ENCODE data around the gene TMEM147.
A peak's percentile ranks its signal among the peaks of the same experiment; 100 is the strongest.

The TMEM147 gene

DNA sequence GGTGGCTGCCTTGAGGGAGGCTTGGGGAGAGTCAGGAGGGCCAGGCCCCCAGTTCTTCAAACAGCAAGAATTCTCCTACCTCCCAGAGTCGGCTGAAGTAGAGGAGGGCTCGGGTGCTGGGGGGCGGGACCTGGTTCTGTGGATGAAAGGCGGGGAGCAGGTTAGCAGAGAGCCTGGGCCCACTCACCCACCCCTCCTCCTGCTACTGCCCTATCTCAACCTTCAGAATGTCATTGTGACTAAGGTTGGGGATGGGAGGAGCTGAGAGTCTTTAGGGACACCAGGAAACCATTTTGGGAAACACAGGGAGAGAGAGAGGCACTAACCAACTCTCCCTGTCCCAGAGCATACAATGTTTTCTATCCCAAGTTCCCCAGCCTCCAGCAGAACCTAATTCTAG lies 42.7 kb upstream of the TMEM147 start:
- DNase-seq (ENCODE audit: low read depth, low spot score): no peak
- H3K4me3 ChIP-seq (ENCODE audit: low read depth, low read length): no peak overlapping the region
- TF ChIP-seq, protein P1, sequence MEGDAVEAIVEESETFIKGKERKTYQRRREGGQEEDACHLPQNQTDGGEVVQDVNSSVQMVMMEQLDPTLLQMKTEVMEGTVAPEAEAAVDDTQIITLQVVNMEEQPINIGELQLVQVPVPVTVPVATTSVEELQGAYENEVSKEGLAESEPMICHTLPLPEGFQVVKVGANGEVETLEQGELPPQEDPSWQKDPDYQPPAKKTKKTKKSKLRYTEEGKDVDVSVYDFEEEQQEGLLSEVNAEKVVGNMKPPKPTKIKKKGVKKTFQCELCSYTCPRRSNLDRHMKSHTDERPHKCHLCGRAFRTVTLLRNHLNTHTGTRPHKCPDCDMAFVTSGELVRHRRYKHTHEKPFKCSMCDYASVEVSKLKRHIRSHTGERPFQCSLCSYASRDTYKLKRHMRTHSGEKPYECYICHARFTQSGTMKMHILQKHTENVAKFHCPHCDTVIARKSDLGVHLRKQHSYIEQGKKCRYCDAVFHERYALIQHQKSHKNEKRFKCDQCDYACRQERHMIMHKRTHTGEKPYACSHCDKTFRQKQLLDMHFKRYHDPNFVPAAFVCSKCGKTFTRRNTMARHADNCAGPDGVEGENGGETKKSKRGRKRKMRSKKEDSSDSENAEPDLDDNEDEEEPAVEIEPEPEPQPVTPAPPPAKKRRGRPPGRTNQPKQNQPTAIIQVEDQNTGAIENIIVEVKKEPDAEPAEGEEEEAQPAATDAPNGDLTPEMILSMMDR (IDR thresholded peaks at IDR 0.05; ENCODE audit: insufficient read depth, low read length, missing control alignments): no peak
- POLR2A ChIA-PET: no interaction called here
- CTCF ChIA-PET: interaction anchor here (0.8 to 2.3 kb wide), 5 partner anchors 7 to 46 kb away, joined by 3 to 11 read pairs (median 3); no protein-coding TSS in a partner anchor

DNA sequence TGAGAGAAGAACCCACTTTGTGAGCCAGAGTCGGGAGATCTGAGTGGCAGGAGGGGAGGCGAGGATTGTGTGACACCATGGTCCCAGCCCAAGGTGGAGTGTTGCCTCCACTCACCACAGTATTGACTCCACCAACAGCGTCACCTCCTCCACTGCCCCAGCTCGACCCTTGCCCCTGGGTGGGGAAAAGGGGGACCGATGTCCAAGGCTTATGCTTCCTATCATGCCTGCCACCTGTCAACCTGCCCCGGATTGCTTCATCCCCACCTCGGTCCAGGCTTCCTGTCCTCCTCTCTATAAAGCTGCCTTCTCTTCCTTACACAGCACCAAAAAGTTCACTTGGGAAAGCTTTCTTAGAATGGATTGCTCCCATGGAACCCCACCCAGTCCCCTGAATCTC lies 39.4 kb upstream of the TMEM147 start:
- TF ChIP-seq, protein P1 (IDR thresholded peaks at IDR 0.05; ENCODE audit: insufficient read depth, low read length, missing control alignments): no peak
- no peak overlapping the region for H3K4me3 ChIP-seq (ENCODE audit: low read depth, low read length)
- CTCF ChIA-PET: interaction anchor here (1.0 to 7.3 kb wide), 3 partner anchors 9 to 42 kb away, joined by 4 to 106 read pairs (median 6); no protein-coding TSS in a partner anchor
- POLR2A ChIA-PET: no interaction called here
- no peak for DNase-seq (ENCODE audit: low read depth, low spot score)

DNA sequence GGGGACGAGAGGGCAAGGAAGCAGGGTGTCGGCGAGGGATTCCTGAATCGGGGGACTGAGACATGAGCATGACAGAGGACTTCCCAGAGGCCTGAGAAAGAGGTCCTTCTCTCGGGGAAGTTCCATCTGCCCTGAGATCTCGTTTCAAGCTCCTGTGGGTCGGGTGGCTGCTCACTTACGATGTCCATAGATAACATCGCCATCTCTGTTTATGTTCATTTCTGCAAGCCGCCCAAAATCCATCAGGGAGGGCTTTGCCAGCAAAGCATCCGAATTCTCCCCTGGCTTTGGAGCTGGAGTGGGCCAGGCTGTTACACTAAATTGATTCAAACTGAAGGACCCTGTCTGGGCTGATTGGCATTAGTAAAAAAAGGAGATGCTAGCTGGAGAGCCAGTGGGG lies 37.9 kb upstream of the TMEM147 start:
- no peak for DNase-seq (ENCODE audit: low read depth, low spot score)
- ChIA-PET POLR2A (no interaction called here), CTCF (interaction anchor here (1.4 to 7.3 kb wide), 4 partner anchors 11 to 85 kb away, joined by 5 to 106 read pairs (median 35); no protein-coding TSS in a partner anchor)
- TF ChIP-seq, protein P1 (IDR thresholded peaks at IDR 0.05; ENCODE audit: insufficient read depth, low read length, missing control alignments): no peak
- H3K4me3 ChIP-seq (ENCODE audit: low read depth, low read length): no peak overlapping the region

DNA sequence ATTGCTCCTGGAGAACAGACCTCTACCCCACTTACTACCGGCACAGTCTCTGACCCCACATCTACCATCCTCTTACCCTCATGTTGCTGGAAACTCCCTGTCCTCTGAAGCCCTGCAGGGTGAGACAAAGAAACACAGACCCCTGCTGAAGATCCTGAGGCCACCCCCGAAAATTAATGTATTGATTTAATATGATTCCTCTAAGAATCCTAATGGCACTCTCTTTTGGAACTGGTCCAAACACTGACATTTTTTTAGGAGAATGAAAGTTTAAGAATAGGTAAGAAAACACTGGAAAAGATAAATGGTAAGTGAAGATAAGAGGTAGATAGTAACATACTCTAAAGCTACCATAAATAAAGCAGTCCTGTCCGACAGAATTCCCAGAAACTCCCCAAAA lies 37.3 kb upstream of the TMEM147 start:
- POLR2A ChIA-PET: no interaction called here
- TF ChIP-seq, protein P1 (IDR thresholded peaks at IDR 0.05; ENCODE audit: insufficient read depth, low read length, missing control alignments): no peak
- CTCF ChIA-PET: interaction anchor here (0.6 to 7.3 kb wide), 9 partner anchors 11 to 463 kb away, joined by 3 to 106 read pairs (median 5); no protein-coding TSS in a partner anchor
- H3K4me3 ChIP-seq (ENCODE audit: low read depth, low read length): no peak overlapping the region
- no peak for DNase-seq (ENCODE audit: low read depth, low spot score)

DNA sequence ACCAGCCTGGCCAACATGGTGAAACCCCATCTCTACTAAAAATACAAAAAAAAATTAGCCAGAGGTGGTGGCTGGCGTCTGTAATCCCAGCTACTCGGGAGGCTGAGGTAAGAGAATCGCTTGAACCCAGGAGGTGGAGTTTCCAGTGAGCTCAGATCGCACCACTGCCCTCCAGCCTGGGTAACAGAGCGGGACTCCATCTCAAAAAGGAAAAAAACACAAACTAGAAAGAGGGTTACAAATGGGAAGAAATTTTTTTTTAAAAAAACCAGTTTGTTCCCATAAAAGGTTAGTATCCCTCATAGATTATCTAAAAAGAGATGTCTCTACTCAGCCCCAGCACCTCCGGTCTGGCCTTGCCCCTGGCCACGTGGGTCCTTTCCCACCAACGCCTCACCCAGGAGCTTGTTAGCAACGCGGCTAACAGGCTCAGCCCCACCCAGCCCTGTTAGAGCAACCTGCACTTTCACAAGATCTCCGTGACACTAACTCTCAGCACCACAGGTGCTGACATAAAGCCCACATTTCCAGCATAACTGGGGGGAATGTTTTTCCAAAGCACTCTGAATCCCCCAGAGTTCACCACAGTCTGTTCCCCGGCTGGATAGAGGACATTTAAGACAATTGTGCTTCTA lies 36.3 kb upstream of the TMEM147 start:
- no peak overlapping the region for H3K4me3 ChIP-seq (ENCODE audit: low read depth, low read length)
- POLR2A ChIA-PET: no interaction called here
- TF ChIP-seq, protein P1 (IDR thresholded peaks at IDR 0.05; ENCODE audit: insufficient read depth, low read length, missing control alignments): no peak
- no peak for DNase-seq (ENCODE audit: low read depth, low spot score)
- CTCF ChIA-PET: interaction anchor here (0.7 to 7.3 kb wide), 15 partner anchors 8 to 464 kb away, joined by 3 to 106 read pairs (median 7); partner anchors contain the start of gene COX6B1

DNA sequence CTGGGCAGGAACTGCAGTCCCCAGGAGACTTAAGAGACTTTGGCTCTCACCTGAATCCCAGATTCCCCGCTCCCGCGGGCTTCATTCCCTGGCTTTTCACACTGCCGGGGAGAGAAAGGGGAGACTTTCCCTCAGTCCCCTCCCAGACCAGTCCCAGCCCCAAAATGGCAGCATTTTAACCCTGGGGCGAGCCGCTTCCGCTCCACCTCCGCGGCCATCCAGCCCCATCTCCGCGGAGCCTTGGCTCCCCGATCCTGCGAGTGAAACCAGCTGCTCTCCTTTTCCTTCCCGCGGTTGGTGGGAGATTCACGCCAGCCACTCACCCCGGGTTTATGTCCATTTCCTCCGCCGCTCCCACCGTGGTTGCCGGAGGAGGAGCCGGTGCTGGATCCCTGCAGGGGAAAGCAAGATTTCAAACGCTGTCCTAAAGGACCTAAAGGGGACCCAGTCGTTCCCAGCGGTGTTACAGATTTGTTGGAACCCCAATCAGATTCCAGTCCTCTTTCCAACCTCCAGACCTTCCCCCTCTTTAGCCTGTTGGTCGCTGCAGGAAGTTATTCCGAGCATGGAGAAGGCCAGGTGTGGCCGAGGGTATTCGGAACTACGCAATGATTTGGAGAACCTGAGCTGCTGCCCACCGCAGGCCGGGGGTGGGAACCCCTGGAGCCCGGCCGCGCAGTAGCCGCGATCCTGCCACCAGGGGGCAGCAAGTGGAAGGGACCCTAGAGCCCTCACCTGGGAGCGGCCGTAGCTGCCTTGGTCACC lies 35.4 kb upstream of the TMEM147 start:
- POLR2A ChIA-PET: no interaction called here
- no peak for DNase-seq (ENCODE audit: low read depth, low spot score)
- TF ChIP-seq, protein P1 (IDR thresholded peaks at IDR 0.05; ENCODE audit: insufficient read depth, low read length, missing control alignments): peak; percentile 93
- CTCF ChIA-PET: interaction anchor here (0.6 to 7.3 kb wide), 25 partner anchors 9 to 465 kb away, joined by 3 to 106 read pairs (median 4); partner anchors contain the start of genes COX6B1 and FFAR1
- H3K4me3 ChIP-seq (ENCODE audit: low read depth, low read length): peak overlapping the region; percentile 46
